H1 (cell line): ENCODE data around the gene DBNDD2. TPM values are rescaled to one million over a fixed set of nuclear protein-coding genes. Genes with fewer than 3 reads are reported as not detected.

Experiments used
- CHD1 ChIP-seq: IDR thresholded peaks from 2 replicates; pipeline ENCODE4 v1.6.1; 2012; ENCODE audit warnings: low read depth, low read length, improper control_type of control experiment
- MAFK ChIP-seq: IDR thresholded peaks from 2 replicates; pipeline ENCODE4 v1.6.1; 2012; ENCODE audit warnings: low read depth, mild to moderate bottlenecking, improper control_type of control experiment, low read length
- NANOG ChIP-seq: IDR thresholded peaks from 2 replicates; pipeline ENCODE4 v1.6.1; 2011; ENCODE audit warnings: low read length, low read depth, mild to moderate bottlenecking, inconsistent platforms; ENCODE audit not compliant: insufficient read depth, poor library complexity, severe bottlenecking
- POLR2A ChIP-seq, 2 experiments: IDR thresholded peaks; 1 replicate in 1 of 2; 2 replicates in 1 of 2; pipeline ENCODE4 v1.6.1; 2011; ENCODE audit warnings: low read depth in 2 of 2, low read length in 2 of 2, mild to moderate bottlenecking in 2 of 2; ENCODE audit errors: control extremely low read depth in 1 of 2
- POLR2AphosphoS5 ChIP-seq: IDR thresholded peaks from 2 replicates; pipeline ENCODE4 v1.6.1; 2011; ENCODE audit warnings: low read depth, low read length
- RNF2 ChIP-seq: fragments of 200-900, 300-1000 bp; sonication (generic); IDR thresholded peaks from 2 replicates; pipeline ENCODE4 v1.7.1; 2016; ENCODE audit warnings: borderline replicate concordance, low read depth, mild to moderate bottlenecking, antibody characterized with exemption, low read length; ENCODE audit not compliant: poor library complexity, severe bottlenecking; ENCODE audit errors: missing control alignments
- SP1 ChIP-seq: IDR thresholded peaks from 2 replicates; pipeline ENCODE4 v1.6.1; 2011; ENCODE audit warnings: low read depth, low read length
- TBP ChIP-seq: IDR thresholded peaks from 2 replicates; pipeline ENCODE4 v1.6.1; 2011; ENCODE audit warnings: low read depth, low read length, improper control_type of control experiment
- TCF12 ChIP-seq: IDR thresholded peaks from 2 replicates; pipeline ENCODE4 v1.6.1; 2011; ENCODE audit warnings: low read depth, mild to moderate bottlenecking, low read length
- TEAD4 ChIP-seq: IDR thresholded peaks from 2 replicates; pipeline ENCODE4 v1.6.1; 2012; ENCODE audit warnings: low read depth, low read length, inconsistent platforms, mixed read lengths
- polyA plus RNA-seq, 7 experiments: library from polyadenylated mRNA; depleted of rRNA in 3 of 7; stranded (reverse) in 5 of 7; unstranded in 2 of 7; fragments of >200 nt in 5 of 7; fragments of 200-250 nt in 2 of 7; gene quantifications; 1 replicate in 5 of 7; 2 replicates in 1 of 7; 4 replicates in 1 of 7; pipeline versions ENCODE4 v1.2.1 to v1.2.3, GENCODE V29; 2011 to 2013; ENCODE audit warnings: missing spikeins in 2 of 7, mixed read lengths in 2 of 7
- total RNA-seq: library from RNA; stranded (reverse); fragmentation: NEBNext Ultra II Directional; extraction: Animal tissue kit (Norgen Biotek cat#: 25700); gene quantifications from 2 replicates; pipeline ENCODE4 v1.2.1, GENCODE V29; 2021
- TF ChIP-seq, protein P1 (sequence below): fragments of 300-600 bp; sonication (generic); IDR thresholded peaks from 2 replicates; pipeline ENCODE4 v1.7.1; 2012; ENCODE audit warnings: low read length, moderate library complexity, mild to moderate bottlenecking, inconsistent platforms; ENCODE audit not compliant: insufficient replicate concordance

Gene DBNDD2
- total and polyA plus RNA-seq, 2 of the 8 experiments (the other 6 are each of a cell fraction or from before 2014, with no cell fraction given): 55.8 to 96.3 TPM

DNA sequence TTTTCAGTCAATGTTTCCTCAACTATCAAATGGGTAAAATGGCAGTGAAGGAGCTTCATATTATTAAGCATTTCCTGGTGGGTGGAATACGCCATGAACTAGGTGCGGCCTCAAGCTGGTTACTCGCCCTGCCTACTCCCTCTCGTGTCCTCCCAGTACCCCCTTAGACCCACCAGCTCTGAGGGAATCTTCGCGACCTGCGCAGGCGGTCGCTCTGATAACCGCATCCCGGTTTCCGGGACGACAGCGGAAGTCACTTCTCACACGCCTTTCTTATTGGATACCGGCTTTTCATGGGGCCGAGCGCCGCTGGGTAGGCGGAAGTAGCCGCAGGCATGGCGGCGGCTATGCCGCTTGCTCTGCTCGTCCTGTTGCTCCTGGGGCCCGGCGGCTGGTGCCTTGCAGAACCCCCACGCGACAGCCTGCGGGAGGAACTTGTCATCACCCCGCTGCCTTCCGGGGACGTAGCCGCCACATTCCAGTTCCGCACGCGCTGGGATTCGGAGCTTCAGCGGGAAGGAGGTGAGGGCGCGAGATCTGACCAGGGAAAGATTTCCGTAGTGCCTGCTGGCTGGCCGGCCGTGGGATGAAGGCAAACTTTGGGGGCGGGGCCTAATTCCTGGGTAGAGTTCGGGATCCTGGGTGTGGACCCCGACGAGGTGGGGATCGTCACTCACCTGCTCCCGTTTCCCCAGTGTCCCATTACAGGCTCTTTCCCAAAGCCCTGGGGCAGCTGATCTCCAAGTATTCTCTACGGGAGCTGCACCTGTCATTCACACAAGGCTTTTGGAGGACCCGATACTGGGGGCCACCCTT is 7.9 kb downstream of the DBNDD2 start, which contains the start of gene PIGT (continued):
- TF ChIP-seq, protein P1, sequence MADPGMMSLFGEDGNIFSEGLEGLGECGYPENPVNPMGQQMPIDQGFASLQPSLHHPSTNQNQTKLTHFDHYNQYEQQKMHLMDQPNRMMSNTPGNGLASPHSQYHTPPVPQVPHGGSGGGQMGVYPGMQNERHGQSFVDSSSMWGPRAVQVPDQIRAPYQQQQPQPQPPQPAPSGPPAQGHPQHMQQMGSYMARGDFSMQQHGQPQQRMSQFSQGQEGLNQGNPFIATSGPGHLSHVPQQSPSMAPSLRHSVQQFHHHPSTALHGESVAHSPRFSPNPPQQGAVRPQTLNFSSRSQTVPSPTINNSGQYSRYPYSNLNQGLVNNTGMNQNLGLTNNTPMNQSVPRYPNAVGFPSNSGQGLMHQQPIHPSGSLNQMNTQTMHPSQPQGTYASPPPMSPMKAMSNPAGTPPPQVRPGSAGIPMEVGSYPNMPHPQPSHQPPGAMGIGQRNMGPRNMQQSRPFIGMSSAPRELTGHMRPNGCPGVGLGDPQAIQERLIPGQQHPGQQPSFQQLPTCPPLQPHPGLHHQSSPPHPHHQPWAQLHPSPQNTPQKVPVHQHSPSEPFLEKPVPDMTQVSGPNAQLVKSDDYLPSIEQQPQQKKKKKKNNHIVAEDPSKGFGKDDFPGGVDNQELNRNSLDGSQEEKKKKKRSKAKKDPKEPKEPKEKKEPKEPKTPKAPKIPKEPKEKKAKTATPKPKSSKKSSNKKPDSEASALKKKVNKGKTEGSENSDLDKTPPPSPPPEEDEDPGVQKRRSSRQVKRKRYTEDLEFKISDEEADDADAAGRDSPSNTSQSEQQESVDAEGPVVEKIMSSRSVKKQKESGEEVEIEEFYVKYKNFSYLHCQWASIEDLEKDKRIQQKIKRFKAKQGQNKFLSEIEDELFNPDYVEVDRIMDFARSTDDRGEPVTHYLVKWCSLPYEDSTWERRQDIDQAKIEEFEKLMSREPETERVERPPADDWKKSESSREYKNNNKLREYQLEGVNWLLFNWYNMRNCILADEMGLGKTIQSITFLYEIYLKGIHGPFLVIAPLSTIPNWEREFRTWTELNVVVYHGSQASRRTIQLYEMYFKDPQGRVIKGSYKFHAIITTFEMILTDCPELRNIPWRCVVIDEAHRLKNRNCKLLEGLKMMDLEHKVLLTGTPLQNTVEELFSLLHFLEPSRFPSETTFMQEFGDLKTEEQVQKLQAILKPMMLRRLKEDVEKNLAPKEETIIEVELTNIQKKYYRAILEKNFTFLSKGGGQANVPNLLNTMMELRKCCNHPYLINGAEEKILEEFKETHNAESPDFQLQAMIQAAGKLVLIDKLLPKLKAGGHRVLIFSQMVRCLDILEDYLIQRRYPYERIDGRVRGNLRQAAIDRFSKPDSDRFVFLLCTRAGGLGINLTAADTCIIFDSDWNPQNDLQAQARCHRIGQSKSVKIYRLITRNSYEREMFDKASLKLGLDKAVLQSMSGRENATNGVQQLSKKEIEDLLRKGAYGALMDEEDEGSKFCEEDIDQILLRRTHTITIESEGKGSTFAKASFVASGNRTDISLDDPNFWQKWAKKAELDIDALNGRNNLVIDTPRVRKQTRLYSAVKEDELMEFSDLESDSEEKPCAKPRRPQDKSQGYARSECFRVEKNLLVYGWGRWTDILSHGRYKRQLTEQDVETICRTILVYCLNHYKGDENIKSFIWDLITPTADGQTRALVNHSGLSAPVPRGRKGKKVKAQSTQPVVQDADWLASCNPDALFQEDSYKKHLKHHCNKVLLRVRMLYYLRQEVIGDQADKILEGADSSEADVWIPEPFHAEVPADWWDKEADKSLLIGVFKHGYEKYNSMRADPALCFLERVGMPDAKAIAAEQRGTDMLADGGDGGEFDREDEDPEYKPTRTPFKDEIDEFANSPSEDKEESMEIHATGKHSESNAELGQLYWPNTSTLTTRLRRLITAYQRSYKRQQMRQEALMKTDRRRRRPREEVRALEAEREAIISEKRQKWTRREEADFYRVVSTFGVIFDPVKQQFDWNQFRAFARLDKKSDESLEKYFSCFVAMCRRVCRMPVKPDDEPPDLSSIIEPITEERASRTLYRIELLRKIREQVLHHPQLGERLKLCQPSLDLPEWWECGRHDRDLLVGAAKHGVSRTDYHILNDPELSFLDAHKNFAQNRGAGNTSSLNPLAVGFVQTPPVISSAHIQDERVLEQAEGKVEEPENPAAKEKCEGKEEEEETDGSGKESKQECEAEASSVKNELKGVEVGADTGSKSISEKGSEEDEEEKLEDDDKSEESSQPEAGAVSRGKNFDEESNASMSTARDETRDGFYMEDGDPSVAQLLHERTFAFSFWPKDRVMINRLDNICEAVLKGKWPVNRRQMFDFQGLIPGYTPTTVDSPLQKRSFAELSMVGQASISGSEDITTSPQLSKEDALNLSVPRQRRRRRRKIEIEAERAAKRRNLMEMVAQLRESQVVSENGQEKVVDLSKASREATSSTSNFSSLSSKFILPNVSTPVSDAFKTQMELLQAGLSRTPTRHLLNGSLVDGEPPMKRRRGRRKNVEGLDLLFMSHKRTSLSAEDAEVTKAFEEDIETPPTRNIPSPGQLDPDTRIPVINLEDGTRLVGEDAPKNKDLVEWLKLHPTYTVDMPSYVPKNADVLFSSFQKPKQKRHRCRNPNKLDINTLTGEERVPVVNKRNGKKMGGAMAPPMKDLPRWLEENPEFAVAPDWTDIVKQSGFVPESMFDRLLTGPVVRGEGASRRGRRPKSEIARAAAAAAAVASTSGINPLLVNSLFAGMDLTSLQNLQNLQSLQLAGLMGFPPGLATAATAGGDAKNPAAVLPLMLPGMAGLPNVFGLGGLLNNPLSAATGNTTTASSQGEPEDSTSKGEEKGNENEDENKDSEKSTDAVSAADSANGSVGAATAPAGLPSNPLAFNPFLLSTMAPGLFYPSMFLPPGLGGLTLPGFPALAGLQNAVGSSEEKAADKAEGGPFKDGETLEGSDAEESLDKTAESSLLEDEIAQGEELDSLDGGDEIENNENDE: no peak
- TF ChIP-seq TCF12 (no peak), NANOG (no peak), POLR2A (IDR thresholded peaks at IDR 0.05; ENCODE audit: control extremely low read depth in 1 of 2, low read depth in 2 of 2, low read length in 2 of 2) (peak; percentile 80 to 87), POLR2AphosphoS5 (peak; percentile 50), TEAD4 (0 out of 2 replicates have a peak, but pooled peaks have one; percentile 3), RNF2 (no peak), CHD1 (no peak), SP1 (no peak), TBP (peak; percentile 55), MAFK (no peak)
